Measurements from ENCODE around the gene DIP2B. TPM values are rescaled to one million over a fixed set of nuclear protein-coding genes. Genes with fewer than 3 reads are reported as not detected.
A peak's percentile ranks its signal among the peaks of the same experiment; 100 is the strongest.
"Not testable (repeated sequence)": the region's sequence is repeated elsewhere in the genome, so short reads cannot be mapped to it uniquely, and the experiment has no call there.

The DIP2B gene
- 10 to 100 TPM; 29.2 to 29.4 TPM for total RNA-seq

GRCh38 chr12:50504798-50505674 is at the start of gene DIP2B:
DIP2B (plus strand) TSS chr12:50504985; CDS start chr12:50505141, 156 bp downstream.
- ATAC-seq (peak; percentile 85), DNase-seq (peak; percentile 98)
- Mint-ChIP-seq H3K36me3 (ENCODE audit: low read depth) (peaks cover 11% of the 10 kb centered on the region), H3K9me3 (ENCODE audit: low read depth) (no peaks in the 10 kb centered on the region), H3K27ac (peak within 1 kb of the TSS; percentile 96), H3K4me3 (peak within 1 kb of the TSS; percentile 98), H3K27me3 (no peaks in the 10 kb centered on the region), H3K4me1 (peaks cover 44% of the 10 kb centered on the region)
- intact Hi-C loops (cut with DNase I, micrococcal nuclease) = loop anchor here (1.0 to 10.0 kb wide), 12 partner anchors 12 to 520 kb away; partner anchors contain the start of genes ATF1 (in 1 of the 2) and SLC11A2 (in 1 of the 2)
- ChIA-PET CTCF (interaction anchor here (0.6 to 4.2 kb wide), 32 partner anchors 8 to 322 kb away, joined by 3 to 62 read pairs (median 4); partner anchors contain the start of gene ATF1), POLR2A (interaction anchor here (0.6 to 2.1 kb wide), 9 partner anchors 30 to 418 kb away, joined by 3 to 7 read pairs (median 5); partner anchors contain the start of gene ATF1)

GRCh38 chr12:50458606-50459005 is 46.2 kb upstream of the DIP2B start:
- Mint-ChIP-seq H3K36me3 (ENCODE audit: low read depth) (peaks cover 33% of the 10 kb centered on the region), H3K9me3 (ENCODE audit: low read depth) (no peaks in the 10 kb centered on the region), H3K27ac (no peak overlapping the region), H3K27me3 (no peaks in the 10 kb centered on the region), H3K4me3 (no peak overlapping the region), H3K4me1 (no peaks in the 10 kb centered on the region)
- DNase-seq (no peak), ATAC-seq (no peak)
- CTCF ChIA-PET = no interaction called here
- intact Hi-C loops (cut with DNase I, micrococcal nuclease) = no loop called here
- POLR2A ChIA-PET = no interaction called here

DNA sequence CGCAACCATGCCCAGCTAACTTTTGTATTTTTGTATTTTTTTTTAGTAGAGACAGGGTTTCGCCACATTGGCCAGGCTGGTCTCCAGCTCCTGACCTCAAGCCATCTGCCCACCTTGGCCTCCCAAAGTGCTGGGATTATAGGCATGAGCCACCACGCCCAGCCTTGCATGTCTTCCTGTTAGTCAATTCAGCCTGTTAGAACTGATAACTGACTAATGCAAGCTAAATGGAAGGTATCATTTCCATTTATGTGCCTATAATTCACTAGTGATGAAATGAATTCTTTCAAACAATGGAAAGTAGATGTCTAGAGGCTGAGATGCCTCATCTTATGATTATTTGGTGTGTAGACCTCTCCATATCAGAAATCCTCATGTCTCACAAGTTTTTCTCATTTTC is 37.3 kb upstream of the DIP2B start:
- intact Hi-C loops (cut with DNase I, micrococcal nuclease) = no loop called here
- DNase-seq (no peak), ATAC-seq (no peak)
- Mint-ChIP-seq H3K4me3 (no peak overlapping the region), H3K4me1 (no peaks in the 10 kb centered on the region), H3K9me3 (ENCODE audit: low read depth) (no peaks in the 10 kb centered on the region), H3K27me3 (no peaks in the 10 kb centered on the region), H3K36me3 (ENCODE audit: low read depth) (peaks cover 50% of the 10 kb centered on the region), H3K27ac (no peak overlapping the region)
- ChIA-PET POLR2A (interaction anchor here (0.6 to 0.7 kb wide), 2 partner anchors 195 to 251 kb away, joined by 3 to 10 read pairs; no protein-coding TSS in a partner anchor), CTCF (no interaction called here)

- H3K4me1 Mint-ChIP-seq = no peaks in the 10 kb centered on the region
- ChIA-PET POLR2A (no interaction called here), CTCF (interaction anchor here (1.5 kb wide), 1 partner anchor 365 kb away, joined by 6 read pairs; the partner anchor contains the start of gene COX14)
- intact Hi-C loops (cut with DNase I, micrococcal nuclease) = no loop called here
- ATAC-seq = no peak
- H3K4me3 Mint-ChIP-seq = no peak overlapping the region
- H3K27me3 Mint-ChIP-seq = no peaks in the 10 kb centered on the region
- peaks cover 29% of the 10 kb centered on the region for H3K36me3 Mint-ChIP-seq (ENCODE audit: low read depth)
- DNase-seq = no peak
- H3K9me3 Mint-ChIP-seq (ENCODE audit: low read depth) = no peaks in the 10 kb centered on the region
- no peak overlapping the region for H3K27ac Mint-ChIP-seq
Measured at GRCh38 chr12:50477241-50477832, 27.4 kb upstream of the DIP2B start.

DNA sequence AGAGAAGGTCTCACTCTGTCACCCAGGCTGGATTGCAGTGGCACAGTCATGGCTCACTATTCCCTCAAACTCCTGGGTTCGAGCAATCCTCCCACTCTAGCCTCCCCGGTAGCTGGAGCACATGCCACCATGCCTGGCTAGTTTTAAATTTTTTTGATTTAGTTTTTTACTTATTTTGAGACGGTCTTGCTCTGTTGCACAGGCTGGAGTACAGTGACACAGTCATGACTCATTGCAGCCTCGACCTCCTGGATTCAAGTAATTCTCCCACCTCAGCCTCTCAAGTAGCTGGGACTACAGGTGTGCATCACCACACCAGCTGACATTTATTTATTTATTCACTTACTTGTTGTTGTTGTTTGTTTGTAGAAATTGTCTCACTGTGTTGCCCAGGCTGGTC is 22.2 kb upstream of the DIP2B start:
- intact Hi-C loops (cut with DNase I, micrococcal nuclease) = no loop called here
- ATAC-seq = no peak
- no peak for DNase-seq
- Mint-ChIP-seq H3K27me3 (no peaks in the 10 kb centered on the region), H3K27ac (no peak overlapping the region), H3K9me3 (ENCODE audit: low read depth) (no peaks in the 10 kb centered on the region), H3K36me3 (ENCODE audit: low read depth) (peaks cover 4% of the 10 kb centered on the region), H3K4me3 (no peak overlapping the region), H3K4me1 (no peaks in the 10 kb centered on the region)
- POLR2A ChIA-PET = no interaction called here
- CTCF ChIA-PET = no interaction called here

DNA sequence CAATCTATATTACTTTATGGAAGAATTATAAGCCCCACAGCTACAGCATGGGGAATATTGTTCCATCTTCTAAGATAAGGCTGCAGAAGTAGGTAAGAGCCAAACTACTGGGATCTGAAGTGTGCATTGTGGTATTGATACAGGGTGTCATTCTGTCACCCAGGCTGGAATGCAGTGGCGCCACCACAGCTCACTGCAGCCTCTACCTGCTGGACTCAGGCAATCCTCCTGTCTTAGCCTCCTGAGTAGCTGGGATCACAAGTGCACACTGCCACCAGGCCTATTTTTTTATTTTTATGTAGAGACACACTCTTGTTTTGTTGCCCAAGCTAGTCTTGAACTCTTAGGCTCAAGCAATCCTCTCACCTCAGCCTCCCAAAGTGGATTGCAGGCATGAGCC is 21.3 kb upstream of the DIP2B start:
- CTCF ChIA-PET = interaction anchor here (0.7 kb wide), 1 partner anchor 581 kb away, joined by 3 read pairs; no protein-coding TSS in a partner anchor
- POLR2A ChIA-PET = no interaction called here
- no peak for ATAC-seq
- DNase-seq = no peak
- intact Hi-C loops (cut with DNase I, micrococcal nuclease) = no loop called here
- Mint-ChIP-seq H3K4me3 (no peak overlapping the region), H3K36me3 (ENCODE audit: low read depth) (peaks cover 2% of the 10 kb centered on the region), H3K9me3 (ENCODE audit: low read depth) (no peaks in the 10 kb centered on the region), H3K27me3 (no peaks in the 10 kb centered on the region), H3K4me1 (no peaks in the 10 kb centered on the region), H3K27ac (no peak overlapping the region)

DNA sequence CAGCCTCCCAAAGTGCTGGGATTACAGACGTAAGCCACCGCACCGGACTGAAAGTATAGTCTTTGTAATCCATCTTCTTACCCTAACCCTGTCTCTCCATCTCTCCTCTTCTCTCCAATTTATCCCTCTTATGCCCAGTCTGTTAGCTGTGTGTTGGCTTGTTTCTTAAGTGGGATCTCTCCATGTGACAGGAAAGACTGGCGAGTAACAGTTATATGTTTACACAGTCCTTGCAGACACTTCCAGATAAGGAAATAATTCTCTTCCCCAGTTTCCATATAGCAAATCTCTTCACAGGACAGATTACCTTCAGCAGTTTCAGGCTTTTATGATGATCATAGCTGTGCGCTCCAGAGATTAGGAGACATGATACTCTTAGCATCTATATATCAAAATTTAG is 16.0 kb upstream of the DIP2B start:
- ATAC-seq = no peak
- Mint-ChIP-seq H3K36me3 (ENCODE audit: low read depth) (peaks cover 4% of the 10 kb centered on the region), H3K4me1 (no peaks in the 10 kb centered on the region), H3K9me3 (ENCODE audit: low read depth) (peaks cover 10% of the 10 kb centered on the region), H3K4me3 (no peak overlapping the region), H3K27me3 (no peaks in the 10 kb centered on the region), H3K27ac (no peak overlapping the region)
- ChIA-PET CTCF (no interaction called here), POLR2A (no interaction called here)
- DNase-seq = no peak
- intact Hi-C loops (cut with DNase I, micrococcal nuclease) = no loop called here

- H3K4me1 Mint-ChIP-seq; H3K4me3 Mint-ChIP-seq; ATAC-seq; H3K27me3 Mint-ChIP-seq; DNase-seq; H3K27ac Mint-ChIP-seq; intact Hi-C loops (cut with DNase I, micrococcal nuclease); POLR2A ChIA-PET: not testable (repeated sequence)
- CTCF ChIA-PET = interaction anchor here (0.7 to 2.0 kb wide), 2 partner anchors 140 to 151 kb away, joined by 3 to 6 read pairs; no protein-coding TSS in a partner anchor
- H3K9me3 Mint-ChIP-seq (ENCODE audit: low read depth) = peaks cover 37% of the 10 kb centered on the region
- peaks cover 11% of the 10 kb centered on the region for H3K36me3 Mint-ChIP-seq (ENCODE audit: low read depth)
Measured at GRCh38 chr12:50498119-50498518, 6.7 kb upstream of the DIP2B start.

DNA sequence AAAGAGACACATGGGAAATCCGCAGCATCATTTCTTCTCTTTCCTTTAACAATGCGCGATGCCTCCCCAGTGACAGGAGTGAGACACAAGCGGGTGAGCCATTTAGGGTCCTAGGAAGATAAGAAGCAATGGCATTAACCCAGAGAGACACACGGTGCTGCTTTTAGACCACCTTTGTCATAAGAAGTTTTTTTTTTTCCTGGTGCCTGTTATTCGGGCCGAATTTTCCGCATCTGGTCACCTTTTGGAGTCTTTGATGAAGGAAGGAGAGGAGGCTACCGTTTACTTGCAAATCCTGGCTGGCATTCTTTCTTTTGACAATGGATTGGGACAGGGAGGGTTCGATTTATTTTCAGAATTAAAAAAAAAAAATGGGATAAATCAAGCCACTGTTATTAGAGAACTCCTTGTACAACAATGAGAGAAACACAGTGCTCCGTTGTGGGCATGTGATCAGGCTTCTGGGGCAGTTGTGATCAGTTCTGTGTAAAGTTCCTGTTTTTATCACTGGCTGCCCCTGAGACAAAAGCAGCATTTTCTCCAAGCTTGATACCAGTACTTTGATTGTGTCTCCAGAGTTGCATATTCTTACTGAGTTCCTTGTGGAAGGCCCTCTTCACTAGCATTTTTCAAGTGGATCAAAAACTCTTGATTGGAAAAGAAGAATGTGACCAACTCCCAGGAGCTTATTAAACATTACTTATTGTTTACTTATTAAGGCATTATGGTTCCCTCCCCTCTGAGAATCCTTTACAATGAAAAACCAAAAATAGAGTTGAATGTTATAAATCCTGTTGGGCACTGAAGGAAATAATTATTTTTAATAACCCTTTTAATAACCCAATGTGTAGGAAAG is 1.1 kb downstream of the DIP2B start:
- H3K27ac Mint-ChIP-seq = peak overlapping the region; percentile 96
- no peaks in the 10 kb centered on the region for H3K9me3 Mint-ChIP-seq (ENCODE audit: low read depth)
- CTCF ChIA-PET = interaction anchor here (0.6 to 5.0 kb wide), 32 partner anchors 7 to 394 kb away, joined by 3 to 62 read pairs (median 4); partner anchors contain the start of genes ATF1 and COX14
- intact Hi-C loops (cut with DNase I, micrococcal nuclease) = loop anchor here (1.0 to 10.0 kb wide), 9 partner anchors 11 to 519 kb away; partner anchors contain the start of genes ATF1 (in 1 of the 2) and SLC11A2 (in 1 of the 2)
- POLR2A ChIA-PET = interaction anchor here (0.7 to 2.8 kb wide), 8 partner anchors 12 to 132 kb away, joined by 3 to 11 read pairs (median 5); no protein-coding TSS in a partner anchor
- H3K4me3 Mint-ChIP-seq = peak overlapping the region; percentile 98
- peaks cover 49% of the 10 kb centered on the region for H3K4me1 Mint-ChIP-seq
- peaks cover 11% of the 10 kb centered on the region for H3K36me3 Mint-ChIP-seq (ENCODE audit: low read depth)
- no peaks in the 10 kb centered on the region for H3K27me3 Mint-ChIP-seq
- DNase-seq (peak; percentile 17), ATAC-seq (peak; percentile 2)

DNA sequence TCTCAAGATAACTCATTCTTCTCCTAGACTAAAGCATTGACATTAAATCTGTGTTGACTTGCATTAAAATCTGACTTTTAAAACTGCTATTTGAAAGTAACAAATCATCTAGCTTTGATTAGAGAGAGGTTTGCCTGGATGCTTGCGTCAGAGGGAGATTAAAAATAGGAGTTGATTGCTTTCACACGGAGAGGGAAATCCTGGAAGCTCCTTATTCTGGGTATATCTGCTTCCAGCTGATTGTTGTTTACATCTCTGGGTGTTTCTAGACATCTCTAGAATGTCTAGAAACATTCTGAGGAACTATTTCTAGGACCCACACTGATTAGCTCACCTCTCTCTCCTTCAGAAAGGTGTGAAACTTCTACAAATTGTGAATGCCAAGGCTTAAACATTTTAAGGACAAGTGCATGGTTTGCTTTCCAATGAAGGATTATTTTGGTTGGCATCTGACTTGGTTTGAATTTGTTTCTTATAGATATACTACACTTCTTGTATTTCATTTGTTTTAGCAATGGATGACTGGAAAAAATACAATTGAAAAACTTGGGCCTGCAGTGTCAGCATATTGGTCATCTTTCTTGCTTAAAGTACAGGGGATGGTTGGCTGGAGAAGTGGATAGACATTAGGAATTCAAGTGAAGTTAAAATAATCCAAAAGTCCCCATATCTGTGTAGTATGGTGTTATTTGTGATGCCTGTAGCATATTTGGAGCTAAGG is 2.1 kb downstream of the DIP2B start:
- Mint-ChIP-seq H3K27ac (peak overlapping the region; percentile 96), H3K4me1 (peaks cover 49% of the 10 kb centered on the region), H3K4me3 (peak overlapping the region; percentile 98), H3K27me3 (no peaks in the 10 kb centered on the region), H3K36me3 (ENCODE audit: low read depth) (peaks cover 11% of the 10 kb centered on the region), H3K9me3 (ENCODE audit: low read depth) (no peaks in the 10 kb centered on the region)
- CTCF ChIA-PET = interaction anchor here (0.6 to 5.0 kb wide), 24 partner anchors 9 to 395 kb away, joined by 3 to 58 read pairs (median 4); partner anchors contain the start of gene COX14
- ATAC-seq (no peak), DNase-seq (no peak)
- POLR2A ChIA-PET = interaction anchor here (0.7 to 2.8 kb wide), 7 partner anchors 11 to 115 kb away, joined by 3 to 11 read pairs (median 5); no protein-coding TSS in a partner anchor
- intact Hi-C loops (cut with DNase I, micrococcal nuclease) = loop anchor here (5.0 to 10.0 kb wide), 3 partner anchors 115 to 518 kb away; partner anchors contain the start of gene SLC11A2 (in 1 of the 2)
